Pancreas (tissue), 10 donors: ENCODE data around the gene STRBP. TPM values are rescaled to one million over a fixed set of nuclear protein-coding genes. Genes with fewer than 3 reads are reported as not detected.

Experiments used
- ATAC-seq, 4 donors: fragments of 200-7000 bp; cut with Tn5 transposase; one replicate each; pipeline versions ENCODE4 v1.8.0 to v1.9.1; 2020; ENCODE audit warnings: mild to moderate bottlenecking in 4 of 4, moderate library complexity in 4 of 4
- DNase-seq, 6 donors: peaks; one replicate each; pipeline ENCODE4 v3.0.0-alpha.2; 2020
- FAIRE-seq: peaks from 2 replicates; lab custom pipeline; 2012; peaks lifted over from hg19 to GRCh38; lab: Jason Lieb, UNC
- H3K27ac ChIP-seq, 4 donors: fragments of 200-600 bp; sonication (generic); 1 replicate in 3 of 4; 2 replicates in 1 of 4; pipeline versions ENCODE4 v1.5.0 to v1.8.0; 2020
- H3K27me3 ChIP-seq, 4 donors: fragments of 200-600 bp; one replicate each; pipeline ENCODE4 v1.8.0; 2021
- H3K36me3 ChIP-seq, 3 donors: fragments of 200-600 bp; sonication (generic) in 1 of 3; one replicate each; pipeline versions ENCODE4 v1.5.0 to v1.8.0; 2020 to 2021
- H3K4me1 ChIP-seq, 3 donors: fragments of 200-600 bp; one replicate each; pipeline ENCODE4 v1.8.0; 2021
- H3K4me3 ChIP-seq, 4 donors: fragments of 200-600 bp; sonication (generic) in 2 of 4; one replicate each; pipeline versions ENCODE4 v1.5.0 to v1.8.0; 2020 to 2021
- H3K9me3 ChIP-seq, 4 donors: fragments of 200-600 bp; one replicate each; pipeline ENCODE4 v1.8.0; 2021
- CTCF ChIP-seq, 4 donors: fragments of 200-600 bp; sonication (generic) in 3 of 4; IDR thresholded peaks; one replicate each; pipeline versions ENCODE4 v1.5.0 to v1.8.0; 2021; ENCODE audit warnings: antibody characterized with exemption in 4 of 4
- WGBS, 2 donors: extraction: QIAGEN DNeasy Blood & Tissue Kit; methylation state at CpG; one replicate each; pipeline ENCODE4 v1.1.7; 2013; 5-methylcytosine and 5-hydroxymethylcytosine counted together
- intact Hi-C, 3 donors: fragments of 100-400 bp; cut with DNase I; formaldehyde crosslinking; loops; one replicate each; pipeline versions ENCODE4 v1.11.1 to v1.14.2; 2022
- polyA plus RNA-seq, 2 donors: library from polyadenylated mRNA; stranded (reverse); fragments of 200-250 nt; gene quantifications; one replicate each; pipeline ENCODE4 v1.2.3, GENCODE V29; 2013
- total RNA-seq, 6 donors: library from RNA; stranded (reverse); fragmentation: NEBNext Ultra II Directional in 4 of 6; extraction: Animal tissue kit (Norgen Biotek cat#: 25700) in 4 of 6; gene quantifications; one replicate each; pipeline versions ENCODE4 v1.2.1 to v1.2.4, GENCODE V29; 2021 to 2023
- donor health status: healthy with polysubstance abuse.
- donor health status: DM: no; HTN: no; CAD: no; lungs with moderate emphysema.
- donor health status: DM: no; HTN: no; CAD: no.
- donor health status: control.
- donor health status: control.
- donor health status: Bipolar disorder and iron deficiency.
- donor health status: DM: yes; HTN: yes; CAD: no.
- donor health status: DM: no; HTN: no; CAD: no.
- donor health status: DM: no; HTN: no; CAD: no.
- donor health status: DM: yes; HTN: yes; CAD: no.

The STRBP gene
- total and polyA plus RNA-seq, 8 donors: 8.0 to 17.8 (median 12.5) TPM

- intact Hi-C loops: no loop called here
- Histone ChIP-seq H3K4me1 (peaks cover 6 to 14% (median 12%) of the 10 kb centered on the region in 3 donors), H3K27me3 (no peaks in the 10 kb centered on the region), H3K4me3 (no peak overlapping the region), H3K36me3 (no peaks in the 10 kb centered on the region), H3K27ac (no peak overlapping the region), H3K9me3 (no peaks in the 10 kb centered on the region)
- DNase-seq: no peak
- FAIRE-seq: no peak
- TF ChIP-seq CTCF (IDR thresholded peaks at IDR 0.05): no peak
- WGBS, 2 donors: 69 to 84% methylated on average over 2 of the region's 2 CpGs
- ATAC-seq: no peak
These were observed 19.8 kb downstream of the STRBP start for GRCh38 chr9:123248630-123249029.

GRCh38 chr9:123246534-123246933, 21.9 kb downstream of the STRBP start:
- no peak overlapping the region for H3K27ac ChIP-seq
- no peak for ATAC-seq
- no peak for TF ChIP-seq CTCF (IDR thresholded peaks at IDR 0.05)
- H3K4me1 ChIP-seq: peaks cover 6 to 9% (median 6%) of the 10 kb centered on the region in 3 donors
- H3K27me3 ChIP-seq: no peaks in the 10 kb centered on the region
- FAIRE-seq: no peak
- DNase-seq: no peak
- H3K4me3 ChIP-seq: no peak overlapping the region
- H3K9me3 ChIP-seq: no peaks in the 10 kb centered on the region
- intact Hi-C loops: no loop called here
- no peaks in the 10 kb centered on the region for H3K36me3 ChIP-seq

- no peaks in the 10 kb centered on the region for H3K27me3 ChIP-seq
- 100% methylated on average over 1 of the region's 1 CpG for WGBS, 2 donors
- TF ChIP-seq CTCF (IDR thresholded peaks at IDR 0.05): no peak
- H3K36me3 ChIP-seq: no peaks in the 10 kb centered on the region
- ATAC-seq: no peak
- intact Hi-C loops: no loop called here
- no peaks in the 10 kb centered on the region for H3K9me3 ChIP-seq
- no peaks in the 10 kb centered on the region for H3K4me1 ChIP-seq
- no peak for DNase-seq
- H3K27ac ChIP-seq: no peak overlapping the region
- no peak overlapping the region for H3K4me3 ChIP-seq
- FAIRE-seq: no peak
These were observed 28.7 kb downstream of the STRBP start for GRCh38 chr9:123239726-123240125.

GRCh38 chr9:123238365-123238764, 30.0 kb downstream of the STRBP start:
- 87 to 92% methylated on average over 3 of the region's 3 CpGs for WGBS, 2 donors
- ATAC-seq (no peak), DNase-seq (no peak), FAIRE-seq (no peak)
- no peak for TF ChIP-seq CTCF (IDR thresholded peaks at IDR 0.05)
- Histone ChIP-seq H3K4me1 (no peaks in the 10 kb centered on the region), H3K36me3 (no peaks in the 10 kb centered on the region), H3K27me3 (no peaks in the 10 kb centered on the region), H3K9me3 (no peaks in the 10 kb centered on the region), H3K27ac (no peak overlapping the region), H3K4me3 (no peak overlapping the region)
- intact Hi-C loops: no loop called here

- Histone ChIP-seq H3K27me3 (no peaks in the 10 kb centered on the region), H3K9me3 (no peaks in the 10 kb centered on the region), H3K4me3 (no peak overlapping the region), H3K27ac (no peak overlapping the region), H3K4me1 (no peaks in the 10 kb centered on the region), H3K36me3 (no peaks in the 10 kb centered on the region)
- intact Hi-C loops: no loop called here
- DNase-seq (no peak), ATAC-seq (no peak), FAIRE-seq (no peak)
- TF ChIP-seq CTCF (IDR thresholded peaks at IDR 0.05): no peak
- 91% methylated on average over 2 of the region's 2 CpGs for WGBS, 2 donors
These were observed 31.2 kb downstream of the STRBP start for GRCh38 chr9:123237220-123237619.
